Adrenal gland (tissue), 5 donors: ENCODE data around the gene MRPL53.

Experiments used
- POLR2A ChIP-seq, 2 donors: fragments of 450-650 bp; IDR thresholded peaks; one replicate each; pipeline ENCODE4 v1.6.1; 2017; ENCODE audit warnings: antibody characterized with exemption in 2 of 2, mild to moderate bottlenecking in 2 of 2, moderate library complexity in 1 of 2
- TF ChIP-seq, protein P1 (sequence below), 6 experiments: fragments of 450-650 bp in 4 of 6; fragments of 200-600 bp in 2 of 6; sonication (generic) in 1 of 6; IDR thresholded peaks; 1 replicate in 5 of 6; 2 replicates in 1 of 6; pipeline versions ENCODE4 v1.5.1 to v1.8.0; 2016 to 2021; ENCODE audit warnings: antibody characterized with exemption in 6 of 6, mild to moderate bottlenecking in 2 of 6, moderate library complexity in 1 of 6
- donor health status: DM: no; HTN: no; CAD: no.

GRCh38 chr2:74444498-74445318 is 27.8 kb downstream of the MRPL53 start:
- TF ChIP-seq, protein P1, sequence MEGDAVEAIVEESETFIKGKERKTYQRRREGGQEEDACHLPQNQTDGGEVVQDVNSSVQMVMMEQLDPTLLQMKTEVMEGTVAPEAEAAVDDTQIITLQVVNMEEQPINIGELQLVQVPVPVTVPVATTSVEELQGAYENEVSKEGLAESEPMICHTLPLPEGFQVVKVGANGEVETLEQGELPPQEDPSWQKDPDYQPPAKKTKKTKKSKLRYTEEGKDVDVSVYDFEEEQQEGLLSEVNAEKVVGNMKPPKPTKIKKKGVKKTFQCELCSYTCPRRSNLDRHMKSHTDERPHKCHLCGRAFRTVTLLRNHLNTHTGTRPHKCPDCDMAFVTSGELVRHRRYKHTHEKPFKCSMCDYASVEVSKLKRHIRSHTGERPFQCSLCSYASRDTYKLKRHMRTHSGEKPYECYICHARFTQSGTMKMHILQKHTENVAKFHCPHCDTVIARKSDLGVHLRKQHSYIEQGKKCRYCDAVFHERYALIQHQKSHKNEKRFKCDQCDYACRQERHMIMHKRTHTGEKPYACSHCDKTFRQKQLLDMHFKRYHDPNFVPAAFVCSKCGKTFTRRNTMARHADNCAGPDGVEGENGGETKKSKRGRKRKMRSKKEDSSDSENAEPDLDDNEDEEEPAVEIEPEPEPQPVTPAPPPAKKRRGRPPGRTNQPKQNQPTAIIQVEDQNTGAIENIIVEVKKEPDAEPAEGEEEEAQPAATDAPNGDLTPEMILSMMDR (IDR thresholded peaks at IDR 0.05): no peak
- TF ChIP-seq POLR2A (IDR thresholded peaks at IDR 0.05): no peak
